Esophagus mucosa (tissue), 1 donor: Measurements from ENCODE around the gene DIPK2B. TPM values are rescaled to one million over a fixed set of nuclear protein-coding genes. Genes with fewer than 3 reads are reported as not detected.

Experiments used
- ATAC-seq: fragments of 200-7000 bp; cut with Tn5 transposase; one replicate; pipeline ENCODE4 v1.9.1; 2020
- total RNA-seq: library from RNA; stranded (reverse); gene quantifications from one replicate; pipeline ENCODE4 v1.2.4, GENCODE V29; 2023
- donor health status: DM: yes; HTN: yes; CAD: no.

DIPK2B gene
- total RNA-seq, 1 donor from 2014 or later = 2.9 TPM

GRCh38 chrX:45157647-45158046 lies 43.0 kb downstream of the DIPK2B start:
- no peak for ATAC-seq

- ATAC-seq = no peak
Observed at GRCh38 chrX:45154462-45154861, 46.2 kb downstream of the DIPK2B start.

GRCh38 chrX:45154033-45154360 lies 46.7 kb downstream of the DIPK2B start:
- no peak for ATAC-seq
